Activated naive CD8-positive, alpha-beta T cell treated with anti-CD3 and anti-CD28 coated beads, Interleukin-2, amount 50 U/mL, for 16 hours (primary cell): ENCODE results near the gene PTPN23.
"Not testable (repeated sequence)": the region's sequence is repeated elsewhere in the genome, so short reads cannot be mapped to it uniquely, and the experiment has no call there.

Experiments used
- DNase-seq: peaks from one replicate; pipeline ENCODE4 v3.0.0-alpha.2; 2020; ENCODE audit warnings: low read depth, low spot score

Gene PTPN23, protein sequence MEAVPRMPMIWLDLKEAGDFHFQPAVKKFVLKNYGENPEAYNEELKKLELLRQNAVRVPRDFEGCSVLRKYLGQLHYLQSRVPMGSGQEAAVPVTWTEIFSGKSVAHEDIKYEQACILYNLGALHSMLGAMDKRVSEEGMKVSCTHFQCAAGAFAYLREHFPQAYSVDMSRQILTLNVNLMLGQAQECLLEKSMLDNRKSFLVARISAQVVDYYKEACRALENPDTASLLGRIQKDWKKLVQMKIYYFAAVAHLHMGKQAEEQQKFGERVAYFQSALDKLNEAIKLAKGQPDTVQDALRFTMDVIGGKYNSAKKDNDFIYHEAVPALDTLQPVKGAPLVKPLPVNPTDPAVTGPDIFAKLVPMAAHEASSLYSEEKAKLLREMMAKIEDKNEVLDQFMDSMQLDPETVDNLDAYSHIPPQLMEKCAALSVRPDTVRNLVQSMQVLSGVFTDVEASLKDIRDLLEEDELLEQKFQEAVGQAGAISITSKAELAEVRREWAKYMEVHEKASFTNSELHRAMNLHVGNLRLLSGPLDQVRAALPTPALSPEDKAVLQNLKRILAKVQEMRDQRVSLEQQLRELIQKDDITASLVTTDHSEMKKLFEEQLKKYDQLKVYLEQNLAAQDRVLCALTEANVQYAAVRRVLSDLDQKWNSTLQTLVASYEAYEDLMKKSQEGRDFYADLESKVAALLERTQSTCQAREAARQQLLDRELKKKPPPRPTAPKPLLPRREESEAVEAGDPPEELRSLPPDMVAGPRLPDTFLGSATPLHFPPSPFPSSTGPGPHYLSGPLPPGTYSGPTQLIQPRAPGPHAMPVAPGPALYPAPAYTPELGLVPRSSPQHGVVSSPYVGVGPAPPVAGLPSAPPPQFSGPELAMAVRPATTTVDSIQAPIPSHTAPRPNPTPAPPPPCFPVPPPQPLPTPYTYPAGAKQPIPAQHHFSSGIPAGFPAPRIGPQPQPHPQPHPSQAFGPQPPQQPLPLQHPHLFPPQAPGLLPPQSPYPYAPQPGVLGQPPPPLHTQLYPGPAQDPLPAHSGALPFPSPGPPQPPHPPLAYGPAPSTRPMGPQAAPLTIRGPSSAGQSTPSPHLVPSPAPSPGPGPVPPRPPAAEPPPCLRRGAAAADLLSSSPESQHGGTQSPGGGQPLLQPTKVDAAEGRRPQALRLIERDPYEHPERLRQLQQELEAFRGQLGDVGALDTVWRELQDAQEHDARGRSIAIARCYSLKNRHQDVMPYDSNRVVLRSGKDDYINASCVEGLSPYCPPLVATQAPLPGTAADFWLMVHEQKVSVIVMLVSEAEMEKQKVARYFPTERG (N-terminal part only)

DNA sequence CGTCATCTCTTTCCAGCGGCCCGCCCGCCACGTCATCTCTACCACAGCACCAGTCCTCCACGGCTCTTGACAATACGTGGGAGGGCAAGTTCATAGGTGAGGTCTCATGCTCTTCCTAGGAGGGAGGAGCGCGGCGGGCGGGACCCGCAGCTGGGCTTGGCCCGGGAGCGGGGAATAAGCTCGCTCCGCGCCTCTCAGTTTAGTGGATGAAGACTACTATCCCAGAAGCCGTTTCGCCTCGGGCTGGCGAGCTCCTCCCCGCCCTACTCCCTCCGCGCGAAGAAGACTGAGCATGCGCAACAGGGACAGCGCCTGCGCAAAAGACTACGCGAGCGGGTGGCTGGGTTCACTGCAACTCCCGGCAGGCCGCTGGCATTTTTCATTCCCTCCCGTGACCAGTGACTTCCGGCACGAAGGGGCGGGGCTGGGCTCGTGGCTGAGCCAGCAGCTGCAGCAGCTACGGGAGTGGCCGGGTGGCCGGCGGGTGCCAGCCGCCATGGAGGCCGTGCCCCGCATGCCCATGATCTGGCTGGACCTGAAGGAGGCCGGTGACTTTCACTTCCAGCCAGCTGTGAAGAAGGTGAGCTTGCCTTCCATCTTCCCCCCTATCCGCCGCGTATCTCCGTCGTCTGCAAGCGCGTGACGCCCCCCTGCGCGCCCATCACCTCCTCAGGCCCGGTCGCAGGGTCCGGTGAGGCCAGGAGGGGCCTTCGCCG is at the start of gene PTPN23:
PTPN23 (plus strand) TSS at position 421 of the 716 bp plus-strand sequence; CDS start at position 497, 76 bp downstream.
- peak; percentile 96 for DNase-seq

DNA sequence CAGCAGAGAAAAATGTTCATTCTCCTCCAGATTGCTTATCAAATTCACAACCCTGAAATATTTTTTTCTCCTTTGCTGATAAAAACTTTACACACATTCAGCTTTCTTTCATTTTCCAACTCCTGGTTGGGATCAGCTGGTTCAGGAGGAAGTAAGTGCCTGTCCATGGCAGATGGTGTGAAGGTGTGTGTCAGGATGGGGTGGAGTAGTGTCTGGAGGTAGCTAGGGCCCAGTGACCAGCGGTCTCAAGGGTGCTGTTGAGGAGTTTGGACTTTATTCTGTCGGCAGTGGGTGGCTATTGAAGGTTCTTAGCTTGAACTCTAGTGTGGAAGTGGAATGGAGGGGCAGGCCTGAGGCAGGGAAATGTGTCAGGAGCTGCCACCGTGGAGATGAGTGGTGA is 46.9 kb upstream of the PTPN23 start:
- DNase-seq, result no peak

DNA sequence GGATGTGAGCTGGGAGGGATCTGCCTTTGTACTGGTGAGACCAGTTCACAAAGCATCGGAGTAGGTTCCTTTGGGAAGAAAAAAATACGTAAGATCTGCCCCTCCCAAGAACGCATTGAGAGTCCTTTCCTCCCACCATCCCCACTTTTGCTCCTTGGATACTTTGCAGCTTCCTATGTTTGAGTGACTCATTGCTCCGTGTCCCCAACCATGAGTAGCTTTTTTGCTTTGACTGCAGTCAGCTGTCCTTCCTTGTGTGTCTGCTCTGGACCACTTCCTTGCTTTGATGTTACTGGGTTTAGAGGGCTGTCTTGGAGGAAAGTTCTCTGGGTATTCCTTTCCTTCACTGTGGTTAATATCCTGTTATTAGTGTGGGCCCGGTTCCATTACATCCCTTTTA is 43.2 kb upstream of the PTPN23 start:
- DNase-seq, result no peak

DNA sequence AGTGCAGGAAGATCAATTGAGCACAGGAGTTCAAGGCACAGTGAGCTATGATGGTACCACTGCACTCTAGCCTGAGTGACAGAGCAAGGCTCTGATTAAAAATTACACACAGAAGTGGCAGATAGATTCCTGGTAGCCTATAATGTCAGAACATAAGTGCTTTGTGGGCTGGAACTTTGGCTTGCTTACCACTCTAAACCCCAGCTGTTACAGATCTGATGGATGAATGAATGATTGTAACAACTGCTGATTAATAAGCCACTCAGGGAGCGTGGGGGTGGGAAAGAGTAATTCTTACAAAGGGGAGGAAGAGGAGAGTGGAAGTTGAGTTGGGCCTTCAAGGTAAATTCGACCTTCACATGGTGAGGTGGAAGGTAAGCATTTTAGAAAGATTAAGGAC is 40.9 kb upstream of the PTPN23 start:
- no peak for DNase-seq

DNA sequence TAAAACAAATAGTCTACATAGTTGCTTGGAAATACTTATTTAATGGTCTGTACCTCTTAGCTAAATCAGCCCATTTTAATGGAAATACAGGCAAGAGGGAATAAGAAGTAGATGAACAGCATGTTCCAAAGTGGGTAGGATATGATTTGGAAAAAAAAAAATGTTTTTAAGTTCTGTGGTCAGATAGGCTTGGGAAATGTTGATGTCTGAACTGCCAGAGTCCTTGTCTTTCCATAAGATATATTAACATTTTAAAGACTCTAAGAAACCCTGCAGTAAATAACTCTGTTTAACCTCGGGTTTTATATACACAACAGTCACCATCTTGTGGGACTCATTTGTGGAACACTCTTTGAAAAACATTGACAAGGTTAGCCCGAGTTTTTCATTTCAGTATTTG is 40.0 kb upstream of the PTPN23 start:
- DNase-seq, result no peak

DNA sequence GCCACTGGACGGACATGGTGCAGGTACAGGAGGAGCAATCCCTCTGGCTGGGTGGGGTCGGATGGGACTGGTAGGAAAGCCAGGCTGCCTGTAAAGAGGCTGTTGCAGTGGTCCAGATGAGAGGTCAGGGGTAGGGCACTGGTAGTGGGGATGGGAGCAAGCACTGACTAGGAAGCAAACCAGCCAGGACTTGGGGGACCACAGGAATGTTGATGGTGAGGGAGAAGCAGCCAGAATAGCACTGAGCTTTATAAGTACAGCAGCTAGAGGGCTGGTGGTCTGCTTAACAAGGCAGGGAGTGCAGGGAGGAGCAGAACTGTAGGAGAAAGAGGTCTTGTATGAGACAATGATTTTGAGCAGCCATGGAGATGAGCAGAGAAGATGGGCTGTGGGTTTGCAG is 38.7 kb upstream of the PTPN23 start:
- no peak for DNase-seq

DNA sequence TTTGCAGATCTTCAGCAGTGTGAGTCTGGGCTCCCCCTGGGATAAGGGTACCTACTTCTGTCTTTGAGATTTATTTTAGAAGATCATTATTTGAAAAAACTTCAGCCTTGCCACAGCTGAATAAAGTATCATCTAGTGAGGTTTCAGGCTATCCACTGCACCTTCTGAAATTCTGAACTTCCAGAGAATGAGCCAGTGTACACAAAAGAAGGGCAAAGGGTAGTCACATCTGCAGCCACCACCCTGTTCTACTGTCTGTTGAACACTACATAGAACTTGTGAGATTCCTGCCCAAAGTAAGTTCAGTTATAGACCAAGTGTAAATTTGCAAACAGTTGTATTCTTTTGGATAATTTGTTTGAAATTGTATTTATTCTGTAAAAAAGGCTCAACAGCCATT is 38.0 kb upstream of the PTPN23 start:
- DNase-seq, result no peak

DNA sequence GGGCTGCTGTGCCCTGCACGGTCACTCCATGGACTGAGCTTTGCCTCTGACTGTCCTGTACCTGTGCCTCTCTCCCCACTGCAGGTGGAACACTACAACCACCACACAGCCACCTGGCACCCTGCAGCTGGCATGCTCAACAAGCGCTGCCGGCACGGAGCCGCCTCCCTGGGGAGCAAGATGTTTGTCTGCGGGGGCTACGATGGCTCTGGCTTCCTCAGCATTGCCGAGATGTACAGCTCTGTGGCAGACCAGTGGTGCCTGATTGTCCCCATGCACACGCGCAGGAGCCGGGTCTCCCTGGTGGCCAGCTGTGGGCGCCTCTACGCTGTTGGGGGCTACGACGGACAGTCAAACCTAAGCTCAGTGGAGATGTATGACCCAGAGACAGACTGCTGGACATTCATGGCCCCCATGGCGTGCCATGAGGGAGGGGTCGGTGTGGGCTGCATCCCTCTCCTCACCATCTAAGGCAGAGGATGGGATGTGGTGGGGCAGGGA is 37.3 kb upstream of the PTPN23 start:
- DNase-seq, result no peak

DNA sequence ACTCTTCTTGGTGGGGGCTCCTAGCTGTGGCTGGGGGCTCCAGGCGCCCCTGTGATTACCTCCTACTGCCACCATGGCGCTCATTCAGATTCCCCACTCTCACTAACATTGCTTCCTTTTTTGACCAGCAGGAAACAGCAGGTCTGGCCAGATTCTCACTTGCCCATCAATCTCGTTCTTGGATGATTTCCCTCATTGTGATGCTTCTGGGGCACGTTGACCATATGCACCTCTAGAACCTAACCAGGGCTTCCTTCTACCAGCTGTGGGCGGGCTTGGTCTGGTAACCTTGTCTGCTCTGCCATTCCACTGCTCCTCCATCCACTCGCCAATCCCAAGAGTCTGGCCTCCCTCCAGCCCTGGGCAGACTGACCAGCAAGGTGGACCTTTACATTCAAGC is 35.9 kb upstream of the PTPN23 start:
- DNase-seq, result no peak

DNA sequence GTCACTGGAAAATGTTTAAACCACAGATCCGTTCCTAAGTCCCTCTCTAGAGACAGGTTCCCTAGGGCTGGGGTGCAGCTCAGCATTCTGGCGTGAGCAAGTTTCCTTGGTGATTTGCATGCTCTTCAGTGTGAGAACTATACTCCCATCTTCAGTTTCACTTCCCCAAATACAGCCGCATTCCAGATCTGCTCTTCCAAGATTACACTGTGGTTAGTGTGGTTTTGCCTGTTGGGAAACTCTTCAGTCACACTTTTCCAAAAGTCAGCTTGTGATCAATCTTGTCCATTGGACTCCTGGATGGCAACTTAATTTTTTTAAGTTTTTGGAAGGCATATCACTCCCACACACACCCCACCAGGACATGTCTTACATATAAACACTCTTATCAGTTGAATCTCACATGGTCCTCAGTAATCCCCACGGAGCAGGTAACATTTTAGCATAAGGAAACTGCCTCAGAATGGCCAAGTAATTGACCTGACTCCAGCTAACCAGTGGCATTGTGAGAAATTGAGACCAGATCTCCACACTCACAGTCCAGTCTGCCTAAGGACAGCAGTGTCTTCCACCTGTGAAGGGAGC is 33.5 kb upstream of the PTPN23 start:
- no peak for DNase-seq

DNA sequence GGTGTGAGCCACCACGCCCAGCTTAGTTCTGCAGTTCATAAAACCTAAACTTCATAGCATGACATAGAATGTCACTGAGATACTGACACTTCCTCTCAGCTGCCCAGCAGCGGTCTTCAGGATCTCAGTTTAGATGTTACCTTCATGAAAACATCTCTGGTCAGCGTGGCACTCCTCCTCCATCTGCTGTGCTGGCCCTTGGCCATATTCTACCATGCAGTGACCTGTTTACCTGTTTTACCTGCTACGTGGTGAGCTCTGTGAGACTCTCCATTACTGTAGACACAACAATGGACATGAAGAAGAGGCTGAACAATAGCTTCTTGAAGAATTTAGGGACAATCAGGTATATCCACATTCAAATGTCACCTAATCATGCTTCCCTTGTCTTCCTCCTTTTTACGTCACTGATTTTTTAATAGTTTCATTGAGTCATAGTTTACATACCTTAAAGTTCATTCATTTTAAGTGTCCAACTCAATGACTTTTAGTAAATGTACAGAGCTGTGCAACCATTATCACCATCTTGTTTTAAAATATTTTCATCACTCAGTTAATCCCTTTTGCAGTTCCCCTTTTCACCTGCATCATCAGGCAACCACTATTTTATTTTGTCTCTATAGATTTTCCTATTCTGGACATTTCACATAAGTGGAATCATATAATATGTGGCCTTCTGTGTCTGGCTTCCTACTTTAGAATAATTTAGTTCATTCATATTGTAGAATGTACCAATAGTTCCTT is 32.2 kb upstream of the PTPN23 start:
- DNase-seq, result no peak

DNA sequence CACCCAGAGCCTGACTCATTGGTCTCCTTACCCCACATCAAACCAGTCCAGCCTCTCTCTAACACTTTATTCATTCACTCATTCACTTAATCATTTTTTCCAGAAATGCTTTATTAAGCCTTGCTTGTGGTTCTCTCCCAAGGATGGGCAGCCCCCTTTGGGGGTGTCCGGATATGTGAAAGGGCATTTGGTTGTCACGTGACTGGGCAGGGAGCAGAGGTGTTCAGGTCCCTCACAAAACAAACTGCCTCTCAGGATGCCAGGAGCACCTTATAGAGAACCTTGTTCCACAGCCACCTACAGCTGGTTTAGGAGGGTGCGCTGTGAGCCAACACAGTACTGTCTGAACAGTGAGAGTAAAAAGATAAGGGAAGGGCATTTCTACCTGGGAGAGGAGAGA is 25.8 kb upstream of the PTPN23 start:
- no peak for DNase-seq

DNA sequence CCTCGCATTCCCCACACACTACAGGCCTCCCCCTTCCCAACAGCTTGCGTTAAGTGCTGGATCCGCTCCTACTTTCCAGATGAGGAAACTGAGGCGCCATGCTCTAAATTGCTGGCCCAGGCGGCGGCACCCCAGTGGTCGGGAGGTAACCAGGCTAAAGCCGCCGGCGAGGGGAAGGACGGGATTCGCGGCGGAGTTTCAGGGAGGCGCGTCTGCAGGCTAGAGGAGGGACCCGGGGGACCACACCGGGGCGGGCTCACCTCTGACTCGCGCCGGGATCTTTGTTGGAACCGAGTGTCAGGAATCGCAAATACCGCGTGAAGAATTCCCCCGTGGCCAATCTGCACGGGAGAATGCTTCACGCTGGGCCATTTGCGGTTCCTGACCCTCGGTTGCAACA is 24.6 kb upstream of the PTPN23 start:
- no peak for DNase-seq

DNA sequence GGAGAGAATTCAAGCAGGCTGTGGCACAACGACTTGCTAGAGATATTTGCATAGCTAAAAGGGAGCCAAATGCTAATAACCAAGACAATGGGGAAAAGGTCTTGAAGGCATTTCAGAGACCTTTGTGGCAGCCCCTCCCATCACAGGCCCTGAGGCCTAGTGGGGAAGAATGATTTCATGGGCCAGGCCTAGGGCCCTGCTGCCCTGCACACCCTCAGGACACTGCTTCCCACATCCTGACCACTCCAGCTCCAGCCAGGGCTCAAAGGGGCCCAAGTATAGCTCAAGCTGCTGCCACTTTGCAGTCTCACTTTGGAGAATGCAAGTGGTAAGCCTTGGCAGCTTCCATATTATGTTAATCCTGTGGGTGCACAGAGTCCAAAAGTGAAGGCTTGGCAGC is 21.5 kb upstream of the PTPN23 start:
- DNase-seq, result no peak

DNA sequence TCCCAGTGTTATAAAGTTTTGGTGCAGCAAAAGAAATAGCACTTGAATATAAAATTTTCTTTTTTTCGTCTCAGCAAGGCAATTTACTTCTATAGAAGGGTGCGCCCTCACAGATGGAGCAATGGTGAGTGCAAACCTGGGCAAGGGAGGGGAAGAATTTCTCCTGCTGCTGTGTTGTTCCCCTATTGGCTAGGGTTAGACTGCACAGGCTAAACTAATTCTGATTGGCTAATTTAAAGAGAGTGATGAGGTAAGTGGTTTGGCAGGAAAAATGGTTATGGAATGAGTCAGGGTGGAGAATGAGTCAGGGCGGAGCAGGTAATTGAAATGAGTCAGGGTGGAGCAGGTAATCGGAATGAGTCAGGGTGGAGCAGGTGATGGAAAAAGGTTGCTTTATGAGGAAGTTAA is 20.7 kb upstream of the PTPN23 start:
- DNase-seq, result not testable (repeated sequence)

DNA sequence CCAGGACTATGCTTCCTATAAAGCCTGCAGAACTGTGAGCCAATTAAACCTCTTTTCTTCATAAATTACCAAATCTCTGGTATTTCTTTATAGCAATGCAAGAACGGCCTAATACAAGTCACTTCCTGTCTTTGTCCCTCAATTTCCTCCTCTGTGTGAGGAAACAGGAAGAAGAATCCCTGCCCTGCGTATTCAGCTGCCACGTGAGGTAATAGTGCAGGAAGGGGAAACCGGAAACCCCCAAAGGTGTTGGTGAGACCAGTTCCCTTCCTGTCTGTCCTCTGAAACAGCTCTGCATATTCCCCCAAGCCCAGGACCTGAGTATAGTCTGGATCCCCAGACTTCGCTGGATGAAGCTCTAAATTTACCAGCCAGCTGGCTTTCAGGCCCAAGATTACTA is 18.1 kb upstream of the PTPN23 start:
- DNase-seq, result no peak

DNA sequence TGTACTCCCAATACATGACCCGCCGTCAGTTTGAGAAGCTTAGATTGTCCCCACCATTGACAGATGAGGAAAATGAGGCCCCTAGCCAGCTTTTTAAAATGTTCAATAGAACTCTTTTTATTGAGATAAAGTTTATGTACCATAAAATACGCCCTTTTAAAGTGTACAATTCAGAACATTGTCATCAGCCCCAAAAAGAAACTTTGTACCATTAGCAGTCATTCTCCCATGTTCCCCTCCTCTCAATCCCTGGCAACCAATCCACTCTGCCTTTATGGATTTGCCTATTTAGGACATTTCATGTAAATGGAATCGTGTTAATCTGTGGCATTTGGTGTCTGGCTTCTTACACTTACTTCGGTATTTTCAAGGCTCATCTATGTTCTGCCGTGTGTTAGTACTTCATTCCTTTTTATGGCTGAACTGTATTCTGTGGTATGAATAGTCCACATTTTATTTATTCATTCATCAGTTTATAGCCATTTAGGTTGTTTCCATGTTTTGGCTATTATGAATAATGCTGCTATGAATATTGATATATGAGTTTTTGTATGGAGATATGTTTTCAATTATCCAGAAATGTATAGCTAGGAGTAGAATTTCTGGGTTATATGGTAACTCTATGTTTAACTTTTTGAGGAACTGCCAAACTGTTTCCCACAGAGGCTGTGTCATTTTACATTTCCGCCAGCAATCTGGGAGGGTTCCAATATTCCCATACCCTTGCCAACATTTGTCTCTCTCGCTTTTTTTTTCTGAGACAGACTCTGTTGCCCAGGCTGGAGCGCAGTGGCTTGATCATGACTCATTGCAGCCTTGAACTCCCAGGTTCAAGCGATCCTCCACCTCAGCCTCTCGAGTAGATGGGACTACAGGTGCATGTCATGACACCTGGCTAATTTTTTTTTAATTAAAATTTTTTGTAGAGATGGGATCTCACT is 15.3 kb upstream of the PTPN23 start:
- no peak for DNase-seq

DNA sequence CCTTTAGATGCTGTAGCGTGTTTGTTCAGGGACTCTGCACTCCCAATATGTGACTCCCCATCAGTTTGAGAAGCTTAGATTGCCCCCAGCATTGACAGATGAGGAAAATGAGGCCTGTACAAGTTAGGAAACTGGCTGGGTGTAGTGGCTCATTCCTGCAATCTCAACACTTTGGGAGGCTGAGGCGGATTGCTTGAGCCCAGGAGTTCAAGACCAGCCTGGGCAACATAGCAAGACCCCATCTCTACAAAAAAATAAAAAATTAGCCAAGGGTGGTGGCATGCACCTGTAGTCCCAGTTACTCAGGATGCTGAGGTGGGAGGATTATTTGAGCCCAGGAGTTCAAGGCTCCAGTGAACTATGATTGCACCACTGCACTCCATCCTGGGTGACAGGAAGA is 14.0 kb upstream of the PTPN23 start:
- DNase-seq, result no peak

DNA sequence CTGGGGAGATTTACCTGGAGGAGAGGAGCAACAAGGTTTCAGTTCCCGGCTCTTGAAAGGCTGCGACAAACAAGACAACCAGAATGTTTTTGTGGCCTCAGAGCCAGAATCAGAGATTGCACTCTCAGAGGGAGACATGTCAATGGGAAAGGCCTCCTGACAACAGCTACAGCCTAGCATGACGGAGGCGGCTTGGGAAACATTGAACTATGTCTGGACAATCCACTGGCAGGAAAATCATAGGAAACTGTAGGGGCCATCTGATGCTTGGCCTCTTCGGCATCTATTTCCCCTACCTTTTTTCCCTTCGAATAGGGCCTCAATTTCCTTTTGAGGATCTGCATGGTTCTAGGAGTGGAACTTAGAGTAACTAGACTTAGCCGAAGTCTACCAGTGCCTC is 13.2 kb upstream of the PTPN23 start:
- no peak for DNase-seq
